GM18867 (cell line): ENCODE data around the gene NR2F1.
"Not testable (repeated sequence)": the region's sequence is repeated elsewhere in the genome, so short reads cannot be mapped to it uniquely, and the experiment has no call there.

Experiments
- ATAC-seq: cut with Tn5 transposase; IDR thresholded peaks from one replicate; pipeline ENCODE4 v1.9.1; 2021; ENCODE audit warnings: mild to moderate bottlenecking, moderate library complexity; ENCODE audit not compliant: unreplicated experiment

Gene NR2F1

GRCh38 chr5:93582677-93583438 lies at the start of gene NR2F1:
Gene NR2F1, plus strand, starts transcription at chr5:93583222. Its CDS starts 1,802 bp downstream, at chr5:93585024.
- ATAC-seq: peak; percentile 34

- no peak for ATAC-seq
Observed at GRCh38 chr5:93545872-93546271, 37.1 kb upstream of the NR2F1 start.

GRCh38 chr5:93549594-93549993 lies 33.4 kb upstream of the NR2F1 start:
- ATAC-seq: not testable (repeated sequence)

DNA sequence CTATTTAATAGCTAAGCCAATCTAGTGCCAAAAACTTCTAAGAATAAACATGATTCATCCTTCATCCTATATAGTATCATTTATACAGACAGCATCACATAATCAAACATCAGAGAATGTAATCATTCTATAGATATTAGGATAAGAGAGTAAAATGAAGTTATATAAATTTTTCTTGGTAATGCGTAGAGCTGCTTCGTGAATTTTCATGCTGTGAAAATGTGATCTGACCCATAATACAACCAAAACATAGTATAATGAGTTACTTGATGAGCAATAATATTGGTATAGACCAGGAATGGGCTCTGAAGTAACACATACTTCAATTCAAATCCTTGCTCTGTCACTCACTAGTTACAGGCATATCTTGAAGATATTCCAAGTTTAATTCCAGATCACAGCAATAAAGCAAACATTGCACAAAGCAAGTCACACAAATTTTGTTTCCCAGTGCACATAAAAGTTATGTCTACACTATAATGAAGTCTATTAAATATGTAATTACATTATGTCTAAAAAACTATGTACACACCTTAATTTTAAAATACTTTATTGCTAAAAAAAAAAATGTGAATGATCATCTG lies 25.9 kb upstream of the NR2F1 start:
- no peak for ATAC-seq

- no peak for ATAC-seq
Observed at GRCh38 chr5:93566091-93566490, 16.9 kb upstream of the NR2F1 start.

- ATAC-seq: no peak
Observed at GRCh38 chr5:93567424-93567823, 15.6 kb upstream of the NR2F1 start.

DNA sequence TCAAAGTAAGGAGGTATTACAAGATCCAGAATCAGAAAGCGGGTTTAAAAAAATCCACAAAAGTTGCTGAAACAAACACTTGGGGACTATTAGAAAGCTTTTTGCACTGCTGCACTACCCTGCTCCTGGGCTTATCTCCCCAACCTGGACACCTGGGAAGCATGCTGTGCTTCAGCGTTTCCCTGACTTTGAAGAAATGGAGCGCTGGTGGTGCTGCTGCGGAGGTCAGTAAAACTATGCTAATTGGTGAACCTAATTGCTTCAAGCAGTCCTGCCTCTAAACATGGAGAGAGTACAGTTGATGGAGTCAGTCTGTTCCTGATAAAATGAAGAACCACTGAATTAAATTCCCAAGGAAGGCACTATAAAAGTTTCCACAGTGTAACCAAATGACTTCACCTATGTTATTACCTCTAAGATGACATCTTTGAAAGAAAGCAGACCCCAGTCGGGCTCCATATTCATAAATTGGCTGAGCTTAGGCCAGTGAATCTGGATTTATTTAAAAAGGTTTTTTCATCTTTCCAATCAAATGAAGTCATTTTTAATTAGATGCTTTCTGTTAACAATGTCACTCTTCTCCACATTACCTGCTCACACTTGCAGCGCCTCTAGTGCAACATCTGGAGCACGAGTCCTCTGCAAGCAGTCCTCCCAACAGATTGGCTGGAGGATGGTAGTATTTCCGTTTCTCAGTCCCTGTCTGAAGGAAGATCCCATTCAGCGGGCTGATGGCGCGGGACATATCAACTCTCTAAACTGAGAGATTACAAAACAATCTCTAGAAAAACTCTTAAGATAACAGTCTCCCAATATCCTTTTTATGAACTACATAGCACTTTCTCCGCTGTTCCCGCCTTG lies 13.5 kb upstream of the NR2F1 start:
- ATAC-seq: no peak

- ATAC-seq: no peak
Observed at GRCh38 chr5:93570294-93571113, 12.5 kb upstream of the NR2F1 start.

DNA sequence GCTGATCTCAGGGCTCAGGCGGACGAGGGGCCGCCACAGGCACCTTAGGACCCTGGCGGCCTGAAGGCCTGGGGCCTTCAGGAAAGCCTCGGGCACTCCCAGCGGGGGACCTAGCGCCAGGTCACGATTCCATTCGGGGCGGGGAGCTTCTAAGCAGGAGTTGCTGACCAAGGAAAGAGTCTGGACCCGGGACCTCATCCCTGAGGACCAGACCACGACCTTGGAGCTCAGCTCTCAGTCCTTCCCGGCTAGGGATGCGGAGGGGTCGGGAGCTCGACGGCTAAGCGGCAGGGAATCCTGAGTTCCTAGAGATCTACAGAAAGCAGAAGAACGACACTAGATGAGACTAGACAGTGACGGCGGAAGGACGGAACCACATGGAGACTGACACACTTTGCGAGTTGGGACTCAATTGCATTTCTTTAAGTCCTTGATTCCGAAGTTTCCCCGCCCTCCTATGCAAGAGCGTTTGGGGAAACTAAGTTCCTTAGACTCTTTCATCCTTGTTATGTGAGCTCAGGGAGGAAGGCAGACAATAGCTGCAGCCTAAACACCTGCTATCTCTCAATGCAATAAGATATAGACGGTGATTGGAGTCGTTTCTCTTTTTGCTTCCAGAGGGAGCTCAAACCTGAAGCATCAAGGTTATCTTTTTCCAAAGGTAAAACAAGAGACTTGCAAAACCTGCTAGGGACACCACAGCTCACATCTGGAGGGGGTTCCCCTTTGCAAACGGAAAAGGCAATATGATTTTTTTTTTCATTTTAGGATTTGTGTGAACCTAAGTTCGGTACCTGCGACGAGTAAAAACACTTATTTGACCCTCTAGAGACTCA lies 11.7 kb upstream of the NR2F1 start:
- ATAC-seq: no peak

DNA sequence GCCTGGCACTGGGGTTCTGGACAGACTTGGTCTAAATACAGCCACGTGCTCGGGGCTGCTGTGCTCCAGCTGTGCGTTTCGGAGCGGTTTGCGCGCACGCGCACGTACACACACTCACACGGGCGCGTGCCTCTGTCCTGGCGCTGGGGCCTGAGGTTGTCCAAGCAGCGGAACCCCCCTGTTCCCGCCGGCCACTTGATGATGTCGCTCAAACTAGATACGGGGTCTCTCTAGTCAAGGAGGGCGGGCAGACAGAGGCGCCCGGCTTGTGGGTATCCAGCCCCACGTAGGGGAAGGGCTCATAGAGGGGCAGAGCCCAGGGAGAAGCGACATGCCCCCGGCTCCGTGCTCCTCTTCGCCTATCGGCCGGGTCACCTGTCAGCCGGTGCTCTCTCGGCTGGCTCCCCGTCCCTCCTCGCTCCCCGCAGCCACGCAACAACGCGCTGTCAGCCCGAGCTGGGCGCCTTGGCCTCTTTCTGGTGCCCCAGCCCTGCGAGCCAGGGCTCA lies 10.9 kb upstream of the NR2F1 start:
- ATAC-seq: no peak

- ATAC-seq: no peak
Observed at GRCh38 chr5:93572608-93573353, 10.2 kb upstream of the NR2F1 start.

- ATAC-seq: no peak
Observed at GRCh38 chr5:93573354-93574351, 9.4 kb upstream of the NR2F1 start.

DNA sequence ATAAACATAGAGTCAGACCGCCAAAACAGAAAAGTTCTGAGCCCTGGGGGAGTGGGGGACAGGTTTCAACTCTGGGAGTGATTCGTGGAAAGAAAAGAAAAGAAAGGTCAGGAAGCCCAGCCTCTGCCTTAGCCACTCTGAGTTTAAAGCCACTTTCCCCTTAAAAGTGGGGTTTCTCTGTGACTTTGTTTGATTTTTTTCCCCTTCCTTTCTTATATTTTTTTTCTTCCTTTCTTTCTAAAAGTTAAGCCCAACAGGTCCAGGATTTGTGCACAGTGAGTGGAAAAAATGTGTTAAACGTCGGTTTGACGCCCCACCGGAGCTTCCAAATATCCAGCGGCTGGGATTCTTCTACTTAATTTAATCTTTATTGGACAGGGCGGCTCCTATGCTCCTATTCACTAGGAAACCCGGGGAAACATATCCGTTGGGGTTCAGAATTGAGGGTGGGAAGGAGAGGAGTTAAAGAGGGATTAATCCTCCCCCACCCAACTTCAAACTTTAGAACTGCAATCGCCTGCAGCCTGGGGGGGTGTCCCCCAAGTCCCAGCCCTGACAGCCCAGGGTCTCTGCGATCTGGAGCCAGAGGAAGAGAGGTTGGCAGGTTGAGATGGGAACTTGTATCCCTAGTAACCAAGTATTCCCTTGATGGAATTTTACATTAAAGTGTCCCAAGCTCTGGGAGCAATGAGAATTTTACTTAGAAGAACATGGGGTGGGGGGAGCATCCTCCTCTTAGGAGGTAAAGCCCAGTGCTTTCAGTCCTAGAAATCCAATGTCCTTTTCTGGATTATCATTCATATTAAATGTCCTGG lies 8.3 kb upstream of the NR2F1 start:
- no peak for ATAC-seq

- ATAC-seq: no peak
Observed at GRCh38 chr5:93575461-93576414, 7.3 kb upstream of the NR2F1 start.

DNA sequence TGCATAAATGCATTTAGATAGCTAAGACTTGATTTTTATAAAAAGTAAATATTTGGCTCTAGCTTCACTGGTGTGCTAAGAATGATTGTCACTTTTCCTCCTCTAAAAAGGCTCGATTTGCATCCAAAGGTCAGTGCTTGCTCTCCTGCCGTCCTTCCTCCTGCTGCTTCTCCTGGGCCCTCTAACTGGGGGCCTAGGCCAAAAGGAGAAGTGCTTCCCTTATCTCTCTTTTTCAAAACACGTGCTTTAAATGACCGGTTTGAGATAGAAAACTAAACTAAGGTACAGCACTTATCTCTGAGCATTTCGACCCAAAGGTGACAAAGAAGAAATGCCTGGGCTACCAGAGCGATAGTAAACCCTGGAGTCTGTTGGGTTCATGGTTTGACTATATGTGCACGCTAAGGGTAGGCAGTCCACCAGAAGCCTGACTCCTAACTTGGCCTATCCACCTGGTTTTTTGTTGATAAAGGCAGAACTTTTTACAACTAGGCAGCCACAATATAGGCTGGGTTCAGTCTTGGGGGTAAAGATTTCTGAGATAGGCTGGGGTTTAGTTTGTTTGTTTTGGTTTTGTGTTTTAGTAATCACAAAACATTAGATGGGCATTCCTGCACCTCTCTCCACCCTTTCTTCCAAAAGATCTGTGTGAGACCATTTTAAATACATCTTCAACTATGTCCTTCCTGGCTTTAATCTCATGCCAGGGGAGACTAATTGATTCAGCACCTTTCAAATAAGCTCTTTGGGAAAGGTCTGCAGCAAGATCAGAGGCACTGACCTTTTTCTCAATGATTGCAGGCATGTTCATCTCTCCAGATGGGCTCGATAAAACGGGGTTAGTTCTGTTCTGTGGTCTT lies 5.8 kb upstream of the NR2F1 start:
- no peak for ATAC-seq
